GM12878 (cell line): ENCODE measurements around the gene RPS6KA5. TPM values are rescaled to one million over a fixed set of nuclear protein-coding genes. Genes with fewer than 3 reads are reported as not detected.

Source experiments
- ATAC-seq: fragments of 200-7000 bp; cut with Tn5 transposase; 3 replicates; pipeline ENCODE4 v1.9.1; 2020; ENCODE audit warnings: mild to moderate bottlenecking, moderate library complexity
- BruUV-seq: library from RNA; stranded (reverse); fragments of 400-500 nt; replicated peaks from 2 replicates; lab custom pipeline; 2021; lab: Mats Ljungman, UMichigan
- CTCF ChIA-PET: fragments of 300-600 bp; sonication (Branson Sonifier 250); formaldehyde crosslinking; extraction: SDS; loops from one replicate; lab custom pipeline; 2021; ENCODE audit warnings: inconsistent platforms; lab: Yijun Ruan, JAX
- POLR2A ChIA-PET: fragments of 350-600 bp; formaldehyde crosslinking; extraction: SDS; loops from one replicate; lab custom pipeline; 2021; ENCODE audit warnings: inconsistent platforms; lab: Charles Lee
- RAD21 ChIA-PET: fragments of 300-600 bp; sonication (Branson Sonifier 250); formaldehyde crosslinking; loops from one replicate; lab custom pipeline; 2023; ENCODE audit warnings: antibody characterized with exemption; ENCODE audit not compliant: unreplicated experiment; lab: Charles Lee
- SMC1A ChIA-PET: fragments of 300-600 bp; sonication (Branson Sonifier 250); formaldehyde crosslinking; loops from one replicate; lab custom pipeline; 2023; ENCODE audit not compliant: unreplicated experiment, uncharacterized antibody; lab: Charles Lee
- DNase-seq: peaks from one replicate; pipeline ENCODE4 v3.0.0-alpha.2; 2011; ENCODE audit warnings: low read depth, low spot score
- FAIRE-seq: peaks from 3 replicates; lab custom pipeline; 2011; peaks lifted over from hg19 to GRCh38; lab: Jason Lieb, UNC
- H2AFZ ChIP-seq: 2 replicates; pipeline ENCODE4 v1.6.0; 2011; ENCODE audit warnings: low read depth, low read length, control low read depth; ENCODE audit not compliant: control insufficient read depth
- H3K27ac ChIP-seq: 2 replicates; pipeline ENCODE4 v1.5.1; 2011; ENCODE audit warnings: control low read depth; ENCODE audit not compliant: control insufficient read depth, insufficient read depth
- H3K27me3 ChIP-seq, 2 experiments: replicated peaks in 1 of 2; 2 replicates each; pipeline versions ENCODE4 v1.6.0 to v1.6.1; 2011; ENCODE audit warnings: low read length in 1 of 2; ENCODE audit not compliant: control insufficient read depth in 2 of 2, insufficient read depth in 2 of 2
- H3K36me3 ChIP-seq, 2 experiments: 2 replicates each; pipeline ENCODE4 v1.5.1; 2011; ENCODE audit warnings: low read length in 1 of 2; ENCODE audit not compliant: control insufficient read depth in 2 of 2, insufficient read depth in 2 of 2
- H3K4me1 ChIP-seq: 2 replicates; pipeline ENCODE4 v1.6.1; 2011; ENCODE audit warnings: mild to moderate bottlenecking, low read length, moderate library complexity, mixed read lengths; ENCODE audit not compliant: control insufficient read depth, insufficient read depth
- H3K4me2 ChIP-seq: 2 replicates; pipeline ENCODE4 v1.6.0; 2011; ENCODE audit warnings: control low read depth; ENCODE audit not compliant: control insufficient read depth, insufficient read depth
- H3K4me3 ChIP-seq: fragments of 200-600 bp; sonication (generic); 2 replicates; pipeline ENCODE4 v1.5.1; 2016
- H3K79me2 ChIP-seq: 2 replicates; pipeline ENCODE4 v1.6.0; 2011; ENCODE audit warnings: low read length; ENCODE audit not compliant: control insufficient read depth, insufficient read depth
- H3K9ac ChIP-seq: 2 replicates; pipeline ENCODE4 v1.8.0; 2011; ENCODE audit warnings: low read length, control low read depth, mixed read lengths; ENCODE audit not compliant: control insufficient read depth, insufficient read depth
- H3K9me3 ChIP-seq: replicated peaks from 3 replicates; pipeline ENCODE4 v1.5.1; 2011; ENCODE audit warnings: mild to moderate bottlenecking, low read length; ENCODE audit not compliant: control insufficient read depth, insufficient read depth
- H4K20me1 ChIP-seq: 2 replicates; pipeline ENCODE4 v1.6.0; 2011; ENCODE audit not compliant: control insufficient read depth, insufficient read depth
- ASH2L ChIP-seq: fragments of 300-600, 200-600 bp; sonication (generic); IDR thresholded peaks from 2 replicates; pipeline ENCODE4 v1.6.1; 2017; ENCODE audit warnings: low read depth, mild to moderate bottlenecking, borderline replicate concordance
- ATF3 ChIP-seq: IDR thresholded peaks from 2 replicates; pipeline ENCODE4 v1.6.1; 2011; ENCODE audit warnings: low read depth, mild to moderate bottlenecking, low read length, moderate library complexity, borderline replicate concordance; ENCODE audit errors: extremely low read depth
- BCL11A ChIP-seq: IDR thresholded peaks from 2 replicates; pipeline ENCODE4 v1.6.1; 2011; ENCODE audit warnings: low read depth, low read length
- EP300 ChIP-seq, 2 experiments: fragments of 150-350 bp in 1 of 2; IDR thresholded peaks; 2 replicates each; pipeline ENCODE4 v1.6.1; 2011 to 2012; ENCODE audit warnings: low read depth in 2 of 2, low read length in 2 of 2, borderline replicate concordance in 1 of 2, improper control_type of control experiment in 1 of 2, inconsistent platforms in 1 of 2; ENCODE audit not compliant: control insufficient read depth in 1 of 2
- MTA2 ChIP-seq: fragments of 450-650 bp; IDR thresholded peaks from 2 replicates; pipeline ENCODE4 v1.6.1; 2016; ENCODE audit warnings: low read depth, mild to moderate bottlenecking, moderate library complexity
- NFXL1 ChIP-seq: fragments of 450-650 bp; IDR thresholded peaks from 2 replicates; pipeline ENCODE4 v1.6.1; 2017; ENCODE audit warnings: antibody characterized with exemption, mild to moderate bottlenecking, borderline replicate concordance
- PAX5 ChIP-seq: IDR thresholded peaks from 2 replicates; pipeline ENCODE4 v1.6.1; 2011; ENCODE audit warnings: low read depth, low read length, borderline replicate concordance
- POLR2A ChIP-seq: IDR thresholded peaks from 2 replicates; pipeline ENCODE4 v1.6.1; 2011; ENCODE audit warnings: low read depth, mild to moderate bottlenecking, low read length
- POLR2AphosphoS2 ChIP-seq: IDR thresholded peaks from 2 replicates; pipeline ENCODE4 v1.6.1; 2011; ENCODE audit warnings: low read depth, mild to moderate bottlenecking, low read length, improper control_type of control experiment, moderate library complexity
- RCOR1 ChIP-seq: conservative IDR thresholded peaks from 2 replicates; pipeline ENCODE4 v1.6.1; 2012; ENCODE audit warnings: low read depth, low read length, improper control_type of control experiment
- RELB ChIP-seq: fragments of 450-650 bp; IDR thresholded peaks from 2 replicates; pipeline ENCODE4 v1.6.1; 2017; ENCODE audit warnings: low read depth, mild to moderate bottlenecking, moderate library complexity
- SP1 ChIP-seq: IDR thresholded peaks from one replicate; pipeline ENCODE4 v1.6.1; 2011; ENCODE audit warnings: low read depth, low read length
- STAT3 ChIP-seq: IDR thresholded peaks from 2 replicates; pipeline ENCODE4 v1.6.1; 2011; ENCODE audit warnings: low read depth, low read length, improper control_type of control experiment
- TARDBP ChIP-seq: IDR thresholded peaks from 2 replicates; pipeline ENCODE4 v1.6.1; 2016; ENCODE audit warnings: borderline replicate concordance
- ZBTB11 ChIP-seq: fragments of 450-650 bp; formaldehyde crosslinking; IDR thresholded peaks from 2 replicates; pipeline ENCODE4 v1.5.0; 2022; ENCODE audit warnings: mild to moderate bottlenecking, missing genetic modification characterization
- ZNF217 ChIP-seq: fragments of 450-650 bp; IDR thresholded peaks from 2 replicates; pipeline ENCODE4 v1.6.1; 2017; ENCODE audit warnings: antibody characterized with exemption, mild to moderate bottlenecking
- ZNF384 ChIP-seq: IDR thresholded peaks from 2 replicates; pipeline ENCODE4 v1.6.1; 2012; ENCODE audit warnings: low read depth, mild to moderate bottlenecking, low read length, improper control_type of control experiment, borderline replicate concordance
- WGBS: methylation state at CpG from one replicate; pipeline ENCODE4 v1.1.6; 2016; ENCODE audit warnings: low lambda C conversion rate; ENCODE audit not compliant: insufficient replicate concordance, insufficient coverage; ENCODE audit errors: missing lambda C conversion rate; 5-methylcytosine and 5-hydroxymethylcytosine counted together
- in situ Hi-C: fragments of 300-500 bp; cut with MboI; formaldehyde crosslinking; loops from 9 replicates; pipeline ENCODE4 v1.14.3; 2018; ENCODE audit warnings: mixed read lengths
- intact Hi-C: fragments of 100-400 bp; cut with micrococcal nuclease; formaldehyde crosslinking; loops from one replicate; pipeline ENCODE4 v1.14.2; 2022; ENCODE audit not compliant: unreplicated experiment
- polyA plus RNA-seq, 11 experiments: library from polyadenylated mRNA; depleted of rRNA in 4 of 11; unstranded in 6 of 11; stranded (reverse) in 5 of 11; fragments of >200 nt; fragmentation: Nextera tagmentation in 4 of 11; fragmentation: Illumina TruSeq in 1 of 11; extraction: Ambion mirVana in 4 of 11; extraction: Trizol in 1 of 11; gene quantifications; 1 replicate in 1 of 11; 2 replicates in 10 of 11; pipeline versions ENCODE4 v1.2.1 to v1.2.3, GENCODE V29; 2011 to 2016; ENCODE audit warnings: inconsistent platforms in 2 of 11, missing spikeins in 2 of 11, low read depth in 1 of 11
- total RNA-seq, 4 experiments: library from RNA; depleted of rRNA in 3 of 4; stranded (reverse); fragments of >200 nt in 3 of 4; fragmentation: Illumina TruSeq in 1 of 4; extraction: Trizol in 1 of 4; gene quantifications; 2 replicates each; pipeline versions ENCODE4 v1.2.1 to v1.2.3, GENCODE V29; 2013 to 2021

RPS6KA5 gene
- total and polyA plus RNA-seq, 10 of the 15 experiments (the other 5 are each of a cell fraction or from before 2014, with no cell fraction given) = 1.4 to 7.0 (median 3.7) TPM

GRCh38 chr14:90938615-90939014 is 121.8 kb downstream of the RPS6KA5 start:
- no peak overlapping the region for H2AFZ ChIP-seq
- ChIA-PET RAD21 (no interaction called here), CTCF (no interaction called here), SMC1A (interaction anchor here (0.6 kb wide), 1 partner anchor 712 kb away, joined by 3 read pairs; no protein-coding TSS in a partner anchor), POLR2A (no interaction called here)
- H3K79me2 ChIP-seq = no peaks in the 10 kb centered on the region
- no peaks in the 10 kb centered on the region; a peak in 1 of 4 replicates for H3K36me3 ChIP-seq
- 31% methylated on average over 2 of the region's 2 CpGs for WGBS
- intact Hi-C loops = no loop called here
- no peak overlapping the region for H3K9ac ChIP-seq
- no peak overlapping the region for H3K4me2 ChIP-seq
- BruUV-seq = no TSS peak
- H3K27me3 ChIP-seq = no peaks in the 10 kb centered on the region
- peaks cover 8% of the 10 kb centered on the region; the same call in 1 of the 3 replicates for H3K9me3 ChIP-seq
- no peak for DNase-seq
- no peak overlapping the region for H3K4me3 ChIP-seq
- TF ChIP-seq TARDBP (no peak), ZNF384 (no peak), ZNF217 (no peak), NFXL1 (no peak), ASH2L (no peak), SP1 (no peak), PAX5 (no peak), RELB (no peak), ATF3 (no peak), RCOR1 (no peak), POLR2A (no peak), STAT3 (no peak), POLR2AphosphoS2 (no peak), BCL11A (no peak), EP300 (IDR thresholded peaks at IDR 0.05; ENCODE audit: borderline replicate concordance in 1 of 2, control insufficient read depth in 1 of 2, low read depth in 2 of 2, low read length in 2 of 2) (no peak), MTA2 (no peak), ZBTB11 (no peak)
- no peak for FAIRE-seq
- no peak overlapping the region for H3K27ac ChIP-seq
- in situ Hi-C loops = no loop called here
- no peak for ATAC-seq
- H4K20me1 ChIP-seq = no peaks in the 10 kb centered on the region
- H3K4me1 ChIP-seq = no peaks in the 10 kb centered on the region
